ENCODE data around the gene TRPC4.

GRCh38 chr13:37618554-37618953 is 251.0 kb downstream of the TRPC4 start:
- TF ChIP-seq CTCF (IDR thresholded peaks at IDR 0.05; ENCODE audit: low read depth, low read length) (no peak), EZH2phosphoT487 (IDR thresholded peaks at IDR 0.05; ENCODE audit: low read depth) (no peak)

Measured in OCI-LY3 (cell line).